ENCODE data around the gene ATP11A.

DNA sequence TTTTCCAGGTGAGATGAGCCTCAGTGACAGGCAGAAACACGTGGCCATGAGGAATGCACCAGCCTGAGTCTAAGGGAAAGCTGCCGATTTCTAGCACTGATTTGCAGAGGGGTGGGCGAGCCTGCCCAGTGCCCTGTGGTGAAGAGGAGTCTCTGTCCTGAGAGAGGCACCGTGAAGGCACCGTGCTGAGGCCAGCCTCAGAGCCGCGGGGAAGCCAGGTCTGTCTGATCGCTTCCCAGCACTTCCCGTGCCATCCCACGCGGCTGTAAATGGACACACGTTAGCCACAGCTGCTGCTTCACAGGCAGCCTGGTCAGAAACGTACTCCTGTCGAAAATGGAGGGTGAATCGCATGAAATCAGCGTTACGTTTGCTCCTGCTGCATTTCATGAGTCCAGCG, 79.8 kb downstream of the ATP11A start:
- TF ChIP-seq, protein P1, sequence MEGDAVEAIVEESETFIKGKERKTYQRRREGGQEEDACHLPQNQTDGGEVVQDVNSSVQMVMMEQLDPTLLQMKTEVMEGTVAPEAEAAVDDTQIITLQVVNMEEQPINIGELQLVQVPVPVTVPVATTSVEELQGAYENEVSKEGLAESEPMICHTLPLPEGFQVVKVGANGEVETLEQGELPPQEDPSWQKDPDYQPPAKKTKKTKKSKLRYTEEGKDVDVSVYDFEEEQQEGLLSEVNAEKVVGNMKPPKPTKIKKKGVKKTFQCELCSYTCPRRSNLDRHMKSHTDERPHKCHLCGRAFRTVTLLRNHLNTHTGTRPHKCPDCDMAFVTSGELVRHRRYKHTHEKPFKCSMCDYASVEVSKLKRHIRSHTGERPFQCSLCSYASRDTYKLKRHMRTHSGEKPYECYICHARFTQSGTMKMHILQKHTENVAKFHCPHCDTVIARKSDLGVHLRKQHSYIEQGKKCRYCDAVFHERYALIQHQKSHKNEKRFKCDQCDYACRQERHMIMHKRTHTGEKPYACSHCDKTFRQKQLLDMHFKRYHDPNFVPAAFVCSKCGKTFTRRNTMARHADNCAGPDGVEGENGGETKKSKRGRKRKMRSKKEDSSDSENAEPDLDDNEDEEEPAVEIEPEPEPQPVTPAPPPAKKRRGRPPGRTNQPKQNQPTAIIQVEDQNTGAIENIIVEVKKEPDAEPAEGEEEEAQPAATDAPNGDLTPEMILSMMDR (IDR thresholded peaks at IDR 0.05; ENCODE audit: low read depth, low read length), result no peak
- no peak for TF ChIP-seq EZH2phosphoT487 (IDR thresholded peaks at IDR 0.05; ENCODE audit: low read depth)
